COLO668 (cell line): ENCODE results near the gene HIF1AN.

ENCODE experiments used
- DNase-seq: peaks from one replicate; lab custom pipeline; 2025; ENCODE audit not compliant: unreplicated experiment; lab: John Stamatoyannopoulos, UW

Gene HIF1AN

DNA sequence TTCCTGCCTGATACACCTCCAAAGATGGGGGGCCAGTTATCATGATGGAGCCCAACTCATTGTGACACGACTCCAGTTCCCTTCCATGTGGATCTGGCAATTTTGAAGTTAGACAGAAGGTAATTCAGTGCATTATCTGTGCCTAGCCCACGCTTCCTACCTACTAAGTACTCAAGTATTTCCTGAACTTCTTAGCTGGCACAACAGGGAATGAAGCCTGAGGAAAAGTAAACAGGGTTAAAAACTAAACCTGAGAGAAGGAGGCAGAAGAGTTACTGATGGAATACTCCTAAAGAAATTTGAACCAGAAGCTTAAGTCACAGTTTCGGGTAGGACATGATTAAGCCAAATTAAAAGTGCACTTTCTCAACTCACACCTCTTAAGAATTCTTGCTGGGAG lies 14.9 kb upstream of the HIF1AN start:
- no peak for DNase-seq

GRCh38 chr10:100522107-100522801 lies 13.5 kb upstream of the HIF1AN start:
- DNase-seq, result no peak

DNA sequence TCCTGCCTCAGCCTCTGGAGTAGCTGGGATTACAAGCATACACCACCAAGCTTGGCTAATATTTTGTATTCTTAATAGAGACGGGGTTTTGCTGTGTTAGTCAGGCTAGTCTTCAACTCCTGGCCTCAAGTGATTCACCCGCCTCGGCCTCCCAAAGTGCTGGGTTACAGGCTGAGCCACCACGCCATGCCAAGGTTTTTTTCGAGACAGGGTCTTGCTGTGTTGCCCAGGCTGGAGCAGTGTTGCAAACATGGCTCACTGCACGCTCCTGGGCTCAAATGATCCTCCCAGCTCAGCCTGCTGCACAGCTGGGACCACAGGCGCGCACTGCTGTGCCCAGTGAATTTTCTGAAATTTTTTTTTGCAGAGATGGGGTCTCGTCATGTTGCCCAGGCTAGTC lies 12.8 kb upstream of the HIF1AN start:
- DNase-seq, result no peak

- DNase-seq, result no peak
Observed at GRCh38 chr10:100524206-100524605, 11.5 kb upstream of the HIF1AN start.

- DNase-seq, result no peak
Observed at GRCh38 chr10:100524638-100525037, 11.1 kb upstream of the HIF1AN start.

- DNase-seq, result no peak
Observed at GRCh38 chr10:100528123-100528886, 7.4 kb upstream of the HIF1AN start.

GRCh38 chr10:100528921-100529474 lies 6.7 kb upstream of the HIF1AN start:
- peak; percentile 2 for DNase-seq

DNA sequence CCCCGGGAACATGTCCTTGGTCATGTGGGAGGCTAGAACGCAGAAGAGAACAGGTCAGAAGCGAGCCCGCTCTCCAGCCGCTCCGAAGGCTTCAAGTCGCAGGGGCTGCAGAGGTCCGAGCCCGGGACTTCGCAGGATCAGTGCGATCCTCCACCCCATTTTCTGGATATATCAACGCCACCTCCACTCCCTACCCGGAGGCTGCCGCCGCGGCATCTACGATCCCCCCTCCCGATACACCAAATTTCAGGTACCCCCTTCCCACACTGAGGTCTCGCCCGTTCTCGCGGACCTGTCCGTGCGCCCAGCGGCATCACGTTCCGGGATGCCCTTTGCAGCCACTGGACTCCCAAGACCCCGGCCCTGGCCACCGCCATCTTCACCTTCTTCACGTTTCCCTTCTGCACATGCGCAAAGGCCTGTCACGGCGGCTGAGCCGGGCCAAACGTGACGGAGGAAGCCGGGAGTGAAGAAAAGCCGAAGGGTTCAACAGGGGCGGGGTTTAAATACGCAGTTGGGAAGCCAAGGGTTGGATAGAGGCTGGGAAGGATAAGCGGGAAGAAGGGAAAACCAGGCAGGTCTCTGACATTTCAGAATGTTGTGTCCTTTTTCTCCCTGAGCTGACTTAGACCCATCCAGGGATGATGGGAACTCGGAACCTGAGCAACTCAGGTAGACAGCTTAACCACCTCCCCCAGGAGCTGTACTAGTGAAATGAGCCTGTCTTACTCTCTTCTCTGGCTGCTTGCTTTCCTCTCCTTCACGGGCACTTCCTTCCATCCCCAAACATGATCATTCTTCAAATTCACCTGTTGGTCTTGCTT lies 6.1 kb upstream of the HIF1AN start, which contains the start of gene NDUFB8:
Gene NDUFB8 (minus strand): TSS at position 397 of the 824 bp plus-strand sequence. CDS start 20 bp downstream, at position 377.
- DNase-seq, result peak; percentile 71

DNA sequence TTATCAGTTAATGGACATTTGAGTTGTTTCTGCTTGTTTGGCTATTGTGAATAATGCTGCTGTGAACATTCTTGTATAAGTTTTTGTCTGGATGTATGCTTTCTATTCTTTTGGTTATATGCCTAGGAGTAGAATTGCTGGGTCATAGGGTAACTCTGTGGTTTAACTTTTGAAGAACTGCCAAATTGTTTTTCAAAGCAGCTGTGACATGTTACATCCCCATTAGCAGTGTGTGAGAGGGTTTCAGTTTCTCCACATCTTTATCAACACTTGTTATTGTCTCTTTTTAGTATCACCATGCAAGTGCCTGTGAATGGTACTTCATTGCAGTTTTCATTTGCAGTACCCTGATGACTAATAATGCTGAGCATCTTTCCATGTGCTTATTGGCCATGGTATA lies 4.0 kb upstream of the HIF1AN start:
- DNase-seq, result no peak

- no peak for DNase-seq
Observed at GRCh38 chr10:100534726-100535125, 1.0 kb upstream of the HIF1AN start.

DNA sequence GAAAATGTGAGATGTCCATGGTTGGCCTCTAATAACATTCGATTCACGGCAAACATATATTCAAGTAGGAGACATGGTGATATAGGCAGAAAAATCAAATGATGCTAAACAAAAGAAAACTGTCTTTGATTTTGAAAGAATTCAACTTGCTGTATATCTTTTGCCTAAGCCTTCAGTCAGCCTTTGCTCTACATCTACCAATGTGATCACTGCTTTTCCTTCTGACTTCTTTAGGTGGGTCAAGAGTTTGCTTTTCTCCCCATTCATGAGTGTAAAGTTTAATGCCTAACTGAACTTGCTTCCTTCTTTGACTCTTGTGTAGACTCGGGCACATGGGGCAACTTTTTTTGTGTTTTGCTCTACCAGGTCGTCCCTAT lies 417 bp upstream of the HIF1AN start:
- no peak for DNase-seq

DNA sequence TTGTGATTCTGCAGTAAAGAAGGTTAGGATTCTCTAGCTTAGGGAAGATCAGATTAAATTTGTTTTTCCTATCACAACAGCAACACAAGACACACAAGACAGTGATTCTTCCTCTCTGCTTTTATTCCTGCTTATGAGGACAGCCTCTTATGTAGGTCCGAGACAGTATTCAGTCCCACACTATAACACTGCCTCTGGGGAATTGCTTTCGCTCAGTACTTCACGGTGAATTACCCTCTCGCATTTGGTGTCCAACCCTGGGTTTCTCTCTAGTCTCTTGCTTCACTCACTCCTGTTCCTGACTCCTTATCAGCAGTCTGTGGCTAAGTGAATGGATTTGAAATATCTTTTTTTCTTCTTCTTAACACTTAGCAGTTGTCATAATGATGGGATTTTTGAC lies 1.7 kb downstream of the HIF1AN start:
- no peak for DNase-seq

- DNase-seq, result no peak
Observed at GRCh38 chr10:100544950-100545349, 9.2 kb downstream of the HIF1AN start.

DNA sequence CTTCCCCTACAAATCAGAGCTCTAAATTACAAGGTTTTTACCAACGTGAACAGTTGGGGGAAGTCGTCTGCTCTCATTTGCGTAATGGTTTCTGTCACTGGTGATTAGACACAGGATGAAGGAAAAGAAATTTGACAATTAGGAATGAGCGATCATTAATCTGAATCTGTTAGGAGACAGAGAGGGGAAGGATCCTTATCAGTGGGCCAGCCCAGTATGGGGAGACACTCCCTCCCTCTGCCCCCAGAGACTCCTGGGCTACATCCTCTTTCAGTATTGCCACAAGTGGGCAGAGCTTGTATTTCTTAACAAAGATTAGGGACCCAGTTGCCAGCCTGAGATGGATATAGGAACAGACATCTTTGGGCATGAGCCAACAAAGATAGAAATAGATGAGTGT lies 15.5 kb downstream of the HIF1AN start:
- no peak for DNase-seq

GRCh38 chr10:100551738-100552137 lies 16.0 kb downstream of the HIF1AN start:
- DNase-seq, result no peak

- DNase-seq, result no peak
Observed at GRCh38 chr10:100553929-100554328, 18.2 kb downstream of the HIF1AN start.

GRCh38 chr10:100554902-100555301 lies 19.2 kb downstream of the HIF1AN start:
- no peak for DNase-seq

DNA sequence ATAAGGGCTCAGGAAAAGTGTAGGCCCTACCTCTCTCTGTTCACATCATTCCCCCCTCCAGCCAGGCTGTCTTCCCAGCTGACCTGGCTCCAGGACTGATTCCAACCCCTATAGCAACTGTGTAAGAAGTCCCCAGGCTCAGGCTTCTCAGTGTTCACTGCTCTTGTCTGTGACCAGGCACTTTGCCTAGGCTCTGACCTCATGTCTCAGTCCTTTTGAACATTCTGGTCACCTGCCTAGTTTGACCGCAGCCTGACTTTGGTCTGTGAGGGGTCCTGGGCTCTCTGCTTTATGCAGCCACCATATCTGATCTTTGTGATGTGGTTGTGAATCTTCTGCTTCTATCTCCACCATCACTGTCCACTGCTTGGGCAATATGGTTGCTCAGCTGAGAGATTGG lies 24.5 kb downstream of the HIF1AN start:
- DNase-seq, result no peak

GRCh38 chr10:100561005-100561404 lies 25.3 kb downstream of the HIF1AN start:
- no peak for DNase-seq

GRCh38 chr10:100562008-100562672 lies 26.4 kb downstream of the HIF1AN start:
- DNase-seq, result peak; percentile 74
